ENCODE measurements around the gene DENND1A.

GRCh38 chr9:123669346-123669745 lies 260.6 kb downstream of the DENND1A start:
- TF ChIP-seq CTCF (IDR thresholded peaks at IDR 0.05): no peak
- TF ChIP-seq POLR2A (IDR thresholded peaks at IDR 0.05): no peak
- no peak for TF ChIP-seq POLR2AphosphoS5 (IDR thresholded peaks at IDR 0.05)
